ENCODE measurements around the gene ACOX2.
"Not testable (repeated sequence)": the region's sequence is repeated elsewhere in the genome, so short reads cannot be mapped to it uniquely, and the experiment has no call there.

ACOX2 gene

DNA sequence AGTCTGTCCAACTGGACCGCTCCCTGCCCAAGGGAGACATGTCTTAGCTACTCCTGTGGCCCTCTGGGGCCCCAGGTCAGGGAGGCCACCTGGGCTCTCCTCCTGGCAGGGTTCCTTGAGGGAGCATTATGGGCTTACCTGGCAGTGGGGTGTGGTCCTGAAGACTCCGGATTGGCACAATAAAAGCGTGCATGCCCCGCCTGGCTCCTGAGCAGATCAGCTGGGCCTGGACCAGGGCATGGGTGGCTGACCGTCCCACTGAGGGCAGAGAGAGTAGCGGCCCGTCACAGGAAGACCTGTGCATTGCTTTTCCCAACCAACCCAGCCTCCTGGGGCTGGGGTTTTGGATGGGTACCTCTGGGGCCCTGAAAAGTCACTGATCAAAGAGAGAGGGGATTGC lies 5.4 kb downstream of the ACOX2 start:
- H3K4me1 ChIP-seq (ENCODE audit: insufficient read depth, low read length), result peaks cover 29% of the 10 kb centered on the region
- no peak overlapping the region for H3K27ac ChIP-seq (ENCODE audit: low read depth, low read length)
- no peaks in the 10 kb centered on the region for H3K9me3 ChIP-seq (ENCODE audit: low read length)
- H3K4me3 ChIP-seq (ENCODE audit: low read depth in 1 of 2, low read length in 2 of 2), result no peak overlapping the region
- no peak overlapping the region for H3K9ac ChIP-seq (ENCODE audit: low read length)
- peaks cover 59% of the 10 kb centered on the region for H3K36me3 ChIP-seq (ENCODE audit: insufficient read depth, low read length)
- no peaks in the 10 kb centered on the region for H3K27me3 ChIP-seq (ENCODE audit: control insufficient read depth in 1 of 2, insufficient read depth in 2 of 2, low read length in 2 of 2)

DNA sequence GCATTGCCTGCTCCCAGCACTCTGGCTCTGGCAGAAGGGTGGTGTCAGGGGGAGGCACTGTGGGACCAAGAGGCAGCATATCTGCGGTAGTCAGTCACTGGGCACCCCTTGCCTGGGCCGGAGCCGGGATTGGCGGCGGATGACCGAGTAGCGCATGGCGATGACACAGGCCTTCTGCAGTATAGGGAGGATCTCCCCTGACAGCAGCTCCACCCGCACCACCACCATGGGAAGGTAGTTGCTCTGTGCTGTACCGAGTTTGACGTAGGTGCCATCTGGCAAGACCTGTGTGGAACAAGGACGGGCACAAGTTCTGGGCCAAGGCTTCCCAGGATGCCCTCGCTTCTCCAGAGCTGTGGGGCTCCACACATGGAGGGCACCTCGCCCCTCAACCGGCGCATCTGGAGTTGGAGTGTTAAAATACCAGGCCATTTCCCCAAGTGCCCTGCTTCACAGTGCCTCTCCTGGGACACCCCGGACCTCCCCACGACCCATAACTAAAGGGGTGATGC lies 6.6 kb downstream of the ACOX2 start:
- peaks cover 59% of the 10 kb centered on the region for H3K36me3 ChIP-seq (ENCODE audit: insufficient read depth, low read length)
- H3K4me3 ChIP-seq (ENCODE audit: low read depth in 1 of 2, low read length in 2 of 2), result no peak overlapping the region
- H3K4me1 ChIP-seq (ENCODE audit: insufficient read depth, low read length), result peaks cover 18% of the 10 kb centered on the region
- no peaks in the 10 kb centered on the region for H3K27me3 ChIP-seq (ENCODE audit: control insufficient read depth in 1 of 2, insufficient read depth in 2 of 2, low read length in 2 of 2)
- no peaks in the 10 kb centered on the region for H3K9me3 ChIP-seq (ENCODE audit: low read length)
- H3K27ac ChIP-seq (ENCODE audit: low read depth, low read length), result no peak overlapping the region
- no peak overlapping the region for H3K9ac ChIP-seq (ENCODE audit: low read length)

DNA sequence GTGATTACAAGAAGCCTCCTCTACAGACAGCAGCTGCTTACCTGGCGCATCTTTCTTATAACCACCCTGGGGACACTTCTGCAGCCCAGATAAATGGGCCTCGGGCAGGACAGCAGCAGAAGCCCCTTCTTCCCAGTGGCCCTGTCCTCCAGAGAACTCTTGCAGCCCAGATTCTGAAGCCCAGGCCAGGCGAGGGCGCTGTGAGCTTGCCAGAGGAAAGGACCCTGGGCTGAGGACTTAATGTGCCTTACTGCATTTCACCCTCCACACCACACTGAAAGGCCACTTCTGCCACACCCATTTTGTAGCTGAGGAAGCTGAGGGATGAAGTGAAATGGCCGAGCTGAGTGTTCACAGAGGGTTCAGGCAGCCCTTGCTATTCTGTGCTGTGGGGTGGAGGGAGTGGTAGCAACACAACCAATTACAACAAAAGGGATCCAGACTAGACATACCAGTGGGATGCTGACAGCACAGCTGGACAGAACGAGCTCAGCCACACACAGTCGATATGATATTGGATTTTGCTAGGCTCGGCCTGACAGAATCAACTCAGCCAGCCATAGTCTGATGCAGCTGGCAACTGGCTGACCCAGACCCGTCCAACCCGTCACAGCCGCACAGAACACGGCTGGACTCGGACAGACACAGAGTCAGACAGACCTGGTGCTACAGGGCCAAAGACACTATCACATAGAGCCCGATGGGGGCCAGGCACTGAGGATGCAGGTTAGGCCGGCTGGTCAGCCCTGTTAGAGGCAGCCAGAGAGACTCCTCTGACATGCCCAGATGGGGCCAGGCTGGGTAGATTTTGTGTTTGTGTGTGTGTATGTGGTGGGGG lies 7.3 kb downstream of the ACOX2 start:
- Histone ChIP-seq H3K9ac (ENCODE audit: low read length) (no peak overlapping the region), H3K27ac (ENCODE audit: low read depth, low read length) (no peak overlapping the region), H3K4me1 (ENCODE audit: insufficient read depth, low read length) (peaks cover 15% of the 10 kb centered on the region), H3K36me3 (ENCODE audit: insufficient read depth, low read length) (peaks cover 59% of the 10 kb centered on the region), H3K27me3 (ENCODE audit: control insufficient read depth in 1 of 2, insufficient read depth in 2 of 2, low read length in 2 of 2) (no peaks in the 10 kb centered on the region), H3K9me3 (ENCODE audit: low read length) (no peaks in the 10 kb centered on the region), H3K4me3 (ENCODE audit: low read depth in 1 of 2, low read length in 2 of 2) (no peak overlapping the region)

DNA sequence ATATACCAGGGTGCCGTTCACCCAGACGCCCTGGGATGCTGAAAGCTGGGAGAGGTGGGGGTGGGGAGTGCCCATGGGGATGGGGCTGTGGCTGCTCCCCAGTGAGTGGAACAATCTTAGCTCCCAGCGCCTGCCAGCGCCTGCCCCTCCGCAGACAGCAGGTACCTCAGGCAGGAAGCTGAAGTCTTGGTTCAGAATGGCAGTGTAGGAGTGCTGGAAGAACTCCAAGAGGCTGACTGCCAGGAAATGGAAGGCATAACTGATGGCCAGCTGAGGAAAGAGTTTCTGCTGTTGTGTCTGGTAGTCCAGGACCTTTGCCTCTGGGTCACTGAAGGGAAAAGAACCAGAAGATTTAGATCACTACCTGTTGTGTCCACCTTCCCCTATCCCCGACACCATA lies 8.4 kb downstream of the ACOX2 start:
- H3K27ac ChIP-seq (ENCODE audit: low read depth, low read length), result no peak overlapping the region
- peaks cover 15% of the 10 kb centered on the region for H3K4me1 ChIP-seq (ENCODE audit: insufficient read depth, low read length)
- H3K36me3 ChIP-seq (ENCODE audit: insufficient read depth, low read length), result peaks cover 59% of the 10 kb centered on the region
- H3K9me3 ChIP-seq (ENCODE audit: low read length), result no peaks in the 10 kb centered on the region
- H3K4me3 ChIP-seq (ENCODE audit: low read depth in 1 of 2, low read length in 2 of 2), result no peak overlapping the region
- no peak overlapping the region for H3K9ac ChIP-seq (ENCODE audit: low read length)
- no peaks in the 10 kb centered on the region for H3K27me3 ChIP-seq (ENCODE audit: control insufficient read depth in 1 of 2, insufficient read depth in 2 of 2, low read length in 2 of 2)

DNA sequence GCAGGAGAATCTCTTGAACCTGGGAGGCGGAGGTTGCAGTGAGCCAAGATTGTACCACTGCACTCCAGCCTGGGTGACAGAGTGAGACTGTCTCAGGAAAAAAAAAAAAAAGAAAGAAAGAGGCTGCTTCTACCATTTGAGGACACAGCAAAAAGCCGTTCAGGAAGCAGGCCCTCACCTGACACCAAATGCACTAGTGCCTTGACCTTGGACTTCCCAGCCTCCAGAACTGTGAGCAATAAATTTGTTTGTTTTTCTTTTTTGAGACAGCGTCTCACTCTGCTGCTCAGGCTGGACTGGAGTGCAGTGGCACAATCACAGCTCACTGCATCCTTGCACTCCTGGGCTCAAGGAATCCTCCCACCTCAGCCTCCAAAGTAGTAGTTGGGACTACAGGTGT lies 9.6 kb downstream of the ACOX2 start:
- H3K27ac ChIP-seq (ENCODE audit: low read depth, low read length); H3K27me3 ChIP-seq (ENCODE audit: control insufficient read depth in 1 of 2, insufficient read depth in 2 of 2, low read length in 2 of 2); H3K9me3 ChIP-seq (ENCODE audit: low read length); H3K4me1 ChIP-seq (ENCODE audit: insufficient read depth, low read length); H3K9ac ChIP-seq (ENCODE audit: low read length); H3K4me3 ChIP-seq (ENCODE audit: low read depth in 1 of 2, low read length in 2 of 2): not testable (repeated sequence)
- H3K36me3 ChIP-seq (ENCODE audit: insufficient read depth, low read length), result peaks cover 59% of the 10 kb centered on the region

DNA sequence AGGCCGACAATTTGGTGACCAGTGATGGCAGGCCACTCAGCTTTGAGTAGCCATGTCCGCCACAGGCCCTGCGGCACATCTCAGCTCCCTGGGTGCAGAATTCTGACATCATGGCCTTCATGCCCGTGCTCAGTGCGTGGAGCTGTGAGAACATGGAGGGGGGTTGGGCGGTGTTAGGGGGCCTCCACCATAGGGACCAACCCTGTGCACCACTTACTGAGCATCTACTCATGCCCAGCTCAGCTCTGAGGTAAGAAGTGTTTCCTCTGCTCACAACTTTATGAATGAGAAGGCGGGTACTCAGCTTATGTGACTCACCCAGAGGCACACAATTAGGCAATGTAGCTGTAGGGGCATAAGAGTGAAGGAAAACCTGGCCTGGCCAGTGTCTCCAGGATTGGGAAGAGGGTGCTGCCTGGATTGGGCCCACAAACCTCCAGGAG lies 10.5 kb downstream of the ACOX2 start:
- Histone ChIP-seq H3K4me1 (ENCODE audit: insufficient read depth, low read length) (peaks cover 8% of the 10 kb centered on the region), H3K27me3 (ENCODE audit: control insufficient read depth in 1 of 2, insufficient read depth in 2 of 2, low read length in 2 of 2) (no peaks in the 10 kb centered on the region), H3K9ac (ENCODE audit: low read length) (no peak overlapping the region), H3K27ac (ENCODE audit: low read depth, low read length) (no peak overlapping the region), H3K9me3 (ENCODE audit: low read length) (no peaks in the 10 kb centered on the region), H3K4me3 (ENCODE audit: low read depth in 1 of 2, low read length in 2 of 2) (no peak overlapping the region), H3K36me3 (ENCODE audit: insufficient read depth, low read length) (peaks cover 65% of the 10 kb centered on the region)

DNA sequence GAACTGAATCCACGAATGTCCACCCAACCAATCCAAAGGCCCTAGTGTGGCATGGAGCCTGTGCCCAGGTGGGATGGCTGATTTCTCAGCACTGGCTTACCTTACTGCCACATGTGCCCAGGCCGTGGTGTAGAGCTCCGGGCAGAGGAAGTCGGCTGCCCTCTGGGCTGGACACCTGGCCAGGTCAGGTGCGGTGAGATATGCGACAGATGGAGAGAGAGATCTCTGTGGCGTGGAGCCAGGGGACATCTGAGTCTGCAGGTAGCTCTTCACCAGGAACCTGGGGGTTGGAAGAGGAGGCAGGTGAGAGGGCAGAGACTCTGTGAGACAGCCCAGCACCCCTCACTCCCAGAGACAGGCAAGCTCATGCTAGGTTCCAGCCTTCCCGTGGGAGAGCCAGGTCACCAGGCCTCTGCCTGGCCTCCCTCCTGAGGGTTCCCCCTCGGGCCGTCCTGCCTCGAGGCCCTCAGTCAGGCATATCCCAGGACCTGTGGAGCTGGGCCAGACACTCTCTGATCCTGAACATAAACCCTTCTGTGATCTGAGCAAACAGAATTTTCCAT lies 12.6 kb downstream of the ACOX2 start:
- no peak overlapping the region for H3K4me3 ChIP-seq (ENCODE audit: low read depth in 1 of 2, low read length in 2 of 2)
- H3K9me3 ChIP-seq (ENCODE audit: low read length), result no peaks in the 10 kb centered on the region
- H3K27ac ChIP-seq (ENCODE audit: low read depth, low read length), result no peak overlapping the region
- H3K27me3 ChIP-seq (ENCODE audit: control insufficient read depth in 1 of 2, insufficient read depth in 2 of 2, low read length in 2 of 2), result no peaks in the 10 kb centered on the region
- H3K9ac ChIP-seq (ENCODE audit: low read length), result no peak overlapping the region
- H3K4me1 ChIP-seq (ENCODE audit: insufficient read depth, low read length), result peaks cover 8% of the 10 kb centered on the region
- H3K36me3 ChIP-seq (ENCODE audit: insufficient read depth, low read length), result peaks cover 66% of the 10 kb centered on the region

DNA sequence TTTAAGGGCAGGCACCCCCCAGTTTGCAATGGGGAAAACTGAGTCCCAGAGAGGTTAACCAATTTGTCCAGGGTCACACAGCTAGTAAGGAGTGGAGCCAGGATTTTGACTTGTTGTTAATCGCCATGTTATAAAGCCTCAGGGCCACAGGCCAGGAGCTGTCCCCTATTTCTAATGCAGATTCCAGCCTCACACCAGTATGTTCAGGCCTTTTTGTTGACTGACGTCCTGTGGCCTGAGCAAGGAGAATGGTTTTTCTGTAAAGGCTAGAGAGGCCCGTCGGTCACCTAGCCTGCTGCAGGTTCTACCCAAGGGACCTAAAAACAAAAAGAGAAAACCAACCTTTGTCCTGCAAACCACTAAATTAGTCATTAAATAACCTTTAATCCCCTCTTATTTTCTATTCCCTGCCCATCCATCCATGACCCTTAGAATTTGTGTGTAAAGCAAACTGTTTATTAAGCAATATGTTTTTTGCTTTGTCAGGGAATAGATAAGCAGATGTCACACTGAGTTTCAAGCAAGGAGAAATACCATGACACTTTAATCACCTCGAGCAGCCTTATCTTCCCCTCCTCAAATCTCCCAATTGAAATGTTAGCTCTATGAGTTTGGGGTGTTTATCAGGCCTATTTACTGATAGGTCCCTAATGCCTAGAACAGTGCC lies 14.1 kb downstream of the ACOX2 start:
- Histone ChIP-seq H3K4me1 (ENCODE audit: insufficient read depth, low read length) (no peaks in the 10 kb centered on the region), H3K9me3 (ENCODE audit: low read length) (no peaks in the 10 kb centered on the region), H3K9ac (ENCODE audit: low read length) (no peak overlapping the region), H3K27me3 (ENCODE audit: control insufficient read depth in 1 of 2, insufficient read depth in 2 of 2, low read length in 2 of 2) (no peaks in the 10 kb centered on the region), H3K36me3 (ENCODE audit: insufficient read depth, low read length) (peaks cover 64% of the 10 kb centered on the region), H3K4me3 (ENCODE audit: low read depth in 1 of 2, low read length in 2 of 2) (no peak overlapping the region), H3K27ac (ENCODE audit: low read depth, low read length) (no peak overlapping the region)

DNA sequence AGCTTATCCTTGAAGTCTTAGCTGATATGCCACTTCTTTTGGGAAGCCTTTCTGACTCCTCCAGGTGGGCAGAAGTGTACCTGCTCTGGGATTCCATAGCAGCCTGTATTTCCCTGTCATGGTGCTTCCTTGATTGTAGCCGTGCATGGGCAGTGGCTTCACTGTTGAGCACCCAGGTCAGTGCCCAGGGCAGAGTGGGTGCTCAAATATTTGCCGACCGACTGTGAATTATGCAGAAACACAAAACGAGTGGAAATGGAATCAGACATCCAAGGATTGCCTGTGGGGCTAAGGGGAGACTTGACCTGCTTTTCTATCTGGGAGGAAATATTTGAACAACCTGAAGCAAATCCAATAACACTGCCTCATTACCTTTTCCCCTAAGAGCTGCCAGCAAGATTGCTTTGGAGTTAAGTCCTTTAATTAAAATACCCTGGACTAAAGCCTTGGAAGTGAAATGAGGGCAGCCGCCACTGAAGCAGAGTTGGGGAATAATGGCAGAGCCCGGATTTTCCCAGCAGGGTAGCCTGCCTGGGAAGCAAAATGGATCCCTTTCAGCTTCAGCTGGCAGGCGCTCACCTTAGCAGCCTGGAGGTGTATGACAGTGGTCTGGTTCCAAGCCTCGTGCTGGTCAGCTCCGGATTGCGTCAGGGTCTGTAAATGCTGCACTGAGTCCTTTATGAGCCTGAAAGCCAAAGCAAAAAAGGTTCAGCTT lies 14.9 kb downstream of the ACOX2 start:
- H3K9me3 ChIP-seq (ENCODE audit: low read length), result no peaks in the 10 kb centered on the region
- no peaks in the 10 kb centered on the region for H3K27me3 ChIP-seq (ENCODE audit: control insufficient read depth in 1 of 2, insufficient read depth in 2 of 2, low read length in 2 of 2)
- no peaks in the 10 kb centered on the region for H3K4me1 ChIP-seq (ENCODE audit: insufficient read depth, low read length)
- H3K9ac ChIP-seq (ENCODE audit: low read length), result no peak overlapping the region
- H3K4me3 ChIP-seq (ENCODE audit: low read depth in 1 of 2, low read length in 2 of 2), result no peak overlapping the region
- H3K36me3 ChIP-seq (ENCODE audit: insufficient read depth, low read length), result peaks cover 64% of the 10 kb centered on the region
- no peak overlapping the region for H3K27ac ChIP-seq (ENCODE audit: low read depth, low read length)

DNA sequence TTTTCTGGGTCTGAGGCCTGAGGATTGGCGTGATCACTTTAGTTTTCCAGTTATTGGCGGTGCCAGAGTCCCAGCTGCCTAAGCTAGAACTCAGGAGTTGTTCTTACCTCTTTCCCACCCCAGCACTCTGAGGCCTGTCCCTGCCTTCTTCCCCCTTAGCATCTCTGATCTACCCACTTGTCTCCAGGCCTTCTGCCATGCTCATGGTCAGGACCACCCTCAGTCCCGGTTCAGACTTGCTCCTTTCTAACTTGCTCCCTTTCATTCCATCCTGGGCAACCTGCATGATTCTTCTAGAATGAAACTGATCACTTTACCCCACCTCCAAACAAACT lies 15.7 kb downstream of the ACOX2 start:
- Histone ChIP-seq H3K4me1 (ENCODE audit: insufficient read depth, low read length) (no peaks in the 10 kb centered on the region), H3K27ac (ENCODE audit: low read depth, low read length) (no peak overlapping the region), H3K36me3 (ENCODE audit: insufficient read depth, low read length) (peaks cover 70% of the 10 kb centered on the region)

More for the DNA sequence above, 15.7 kb downstream of the ACOX2 start:
- Histone ChIP-seq H3K9ac (ENCODE audit: low read length) (no peak overlapping the region), H3K27me3 (ENCODE audit: control insufficient read depth in 1 of 2, insufficient read depth in 2 of 2, low read length in 2 of 2) (no peaks in the 10 kb centered on the region), H3K4me3 (ENCODE audit: low read depth in 1 of 2, low read length in 2 of 2) (no peak overlapping the region), H3K9me3 (ENCODE audit: low read length) (no peaks in the 10 kb centered on the region)

Measured in muscle layer of colon (tissue), 2 donors.